Loucy (cell line): Measurements from ENCODE around the gene NCOA1.
"Not testable (repeated sequence)": the region's sequence is repeated elsewhere in the genome, so short reads cannot be mapped to it uniquely, and the experiment has no call there.

Experiments used
- EZH2phosphoT487 ChIP-seq: fragments of 200-600 bp; IDR thresholded peaks from 2 replicates; pipeline ENCODE4 v1.6.1; 2018; ENCODE audit warnings: antibody characterized with exemption, mild to moderate bottlenecking, moderate library complexity, borderline replicate concordance
- TF ChIP-seq, protein P1 (sequence below): fragments of 200-600 bp; sonication (generic); conservative IDR thresholded peaks from 2 replicates; pipeline ENCODE4 v1.5.1; 2014; ENCODE audit warnings: mild to moderate bottlenecking, antibody characterized with exemption, low read length

DNA sequence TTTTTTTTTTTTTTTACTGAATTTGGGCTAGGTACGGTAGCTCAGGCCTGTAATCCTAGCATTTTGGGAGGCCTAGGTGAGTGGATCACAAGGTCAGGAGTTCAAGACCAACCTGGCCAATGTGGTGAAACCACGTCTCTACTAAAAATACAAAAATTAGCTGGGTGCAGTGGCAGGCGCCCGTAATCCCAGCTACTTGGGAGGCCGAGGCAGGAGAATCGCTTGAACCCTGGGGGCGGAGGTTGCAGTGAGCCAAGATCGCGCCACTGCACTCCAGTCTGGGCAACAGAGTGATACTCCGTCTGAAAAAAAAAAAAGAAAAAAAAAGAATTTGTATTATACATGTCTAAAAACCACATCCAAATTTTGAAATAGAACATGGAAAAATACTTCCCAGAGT lies 78.5 kb downstream of the NCOA1 start:
- not testable (repeated sequence) for TF ChIP-seq EZH2phosphoT487
- TF ChIP-seq, protein P1, sequence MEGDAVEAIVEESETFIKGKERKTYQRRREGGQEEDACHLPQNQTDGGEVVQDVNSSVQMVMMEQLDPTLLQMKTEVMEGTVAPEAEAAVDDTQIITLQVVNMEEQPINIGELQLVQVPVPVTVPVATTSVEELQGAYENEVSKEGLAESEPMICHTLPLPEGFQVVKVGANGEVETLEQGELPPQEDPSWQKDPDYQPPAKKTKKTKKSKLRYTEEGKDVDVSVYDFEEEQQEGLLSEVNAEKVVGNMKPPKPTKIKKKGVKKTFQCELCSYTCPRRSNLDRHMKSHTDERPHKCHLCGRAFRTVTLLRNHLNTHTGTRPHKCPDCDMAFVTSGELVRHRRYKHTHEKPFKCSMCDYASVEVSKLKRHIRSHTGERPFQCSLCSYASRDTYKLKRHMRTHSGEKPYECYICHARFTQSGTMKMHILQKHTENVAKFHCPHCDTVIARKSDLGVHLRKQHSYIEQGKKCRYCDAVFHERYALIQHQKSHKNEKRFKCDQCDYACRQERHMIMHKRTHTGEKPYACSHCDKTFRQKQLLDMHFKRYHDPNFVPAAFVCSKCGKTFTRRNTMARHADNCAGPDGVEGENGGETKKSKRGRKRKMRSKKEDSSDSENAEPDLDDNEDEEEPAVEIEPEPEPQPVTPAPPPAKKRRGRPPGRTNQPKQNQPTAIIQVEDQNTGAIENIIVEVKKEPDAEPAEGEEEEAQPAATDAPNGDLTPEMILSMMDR: not testable (repeated sequence)
